AG08395 (cell line): ENCODE measurements around the gene AURKAIP1.
"Not testable (repeated sequence)": the region's sequence is repeated elsewhere in the genome, so short reads cannot be mapped to it uniquely, and the experiment has no call there.

Experiments
- DNase-seq: peaks from one replicate; pipeline ENCODE4 v3.0.0; 2012; ENCODE audit warnings: mixed read lengths, low spot score

The AURKAIP1 gene

GRCh38 chr1:1385931-1386330, 10.9 kb upstream of the AURKAIP1 start:
- no peak for DNase-seq

GRCh38 chr1:1385339-1385738, 10.3 kb upstream of the AURKAIP1 start:
- not testable (repeated sequence) for DNase-seq

GRCh38 chr1:1381294-1381693, 6.3 kb upstream of the AURKAIP1 start:
- no peak for DNase-seq

GRCh38 chr1:1380860-1381259, 5.9 kb upstream of the AURKAIP1 start:
- DNase-seq, result no peak

- no peak for DNase-seq
Observed at GRCh38 chr1:1377540-1378205, 2.7 kb upstream of the AURKAIP1 start.

- no peak for DNase-seq
Observed at GRCh38 chr1:1376551-1377226, 1.7 kb upstream of the AURKAIP1 start.

GRCh38 chr1:1374589-1374928, 448 bp downstream of the AURKAIP1 start:
- no peak for DNase-seq

GRCh38 chr1:1373815-1374588, 1.0 kb downstream of the AURKAIP1 start:
- no peak for DNase-seq

GRCh38 chr1:1373051-1373814, 1.8 kb downstream of the AURKAIP1 start:
- DNase-seq, result no peak

- peak; percentile 75 for DNase-seq
Observed at GRCh38 chr1:1371746-1372711, 3.0 kb downstream of the AURKAIP1 start.

- DNase-seq, result peak; percentile 27
Observed at GRCh38 chr1:1371364-1371745, 3.7 kb downstream of the AURKAIP1 start.

GRCh38 chr1:1370771-1371300, 4.2 kb downstream of the AURKAIP1 start:
- DNase-seq, result no peak

- DNase-seq, result not testable (repeated sequence)
Observed at GRCh38 chr1:1370094-1370493, 4.9 kb downstream of the AURKAIP1 start.

- no peak for DNase-seq
Observed at GRCh38 chr1:1367315-1367714, 7.7 kb downstream of the AURKAIP1 start.

GRCh38 chr1:1366699-1367066, 8.3 kb downstream of the AURKAIP1 start:
- DNase-seq, result no peak

GRCh38 chr1:1365875-1366698, 8.9 kb downstream of the AURKAIP1 start:
- no peak for DNase-seq

- no peak for DNase-seq
Observed at GRCh38 chr1:1364266-1364665, 10.7 kb downstream of the AURKAIP1 start.

GRCh38 chr1:1361982-1362423, 13.0 kb downstream of the AURKAIP1 start:
- DNase-seq, result peak; percentile 80

GRCh38 chr1:1361233-1361981, 13.6 kb downstream of the AURKAIP1 start:
- no peak for DNase-seq
